Mesenteric fat pad (tissue), 1 donor: Measurements from ENCODE around the gene OR5AN1. TPM values are rescaled to one million over a fixed set of nuclear protein-coding genes. Genes with fewer than 3 reads are reported as not detected.

Source experiments
- total RNA-seq: library from RNA; stranded (reverse); fragmentation: NEBNext Ultra II Directional; extraction: Animal tissue kit (Norgen Biotek cat#: 25700); gene quantifications from one replicate; pipeline ENCODE4 v1.2.1, GENCODE V29; 2021
- donor health status: DM: yes; HTN: yes; CAD: no.

Gene OR5AN1
- total RNA-seq, 1 donor from 2014 or later, result not detected

Other genes starting within 250 kb of the OR5AN1 start
- 18.6 TPM for gene FAM111A, start 216.0 kb upstream of the OR5AN1 start, total RNA-seq
- gene DTX4, start 186.8 kb upstream of the OR5AN1 start, total RNA-seq, result 60.8 TPM
- 71.5 TPM for gene MPEG1, start 146.0 kb upstream of the OR5AN1 start, total RNA-seq
- gene OR5A2, start 67.5 kb downstream of the OR5AN1 start, total RNA-seq, result not detected
- gene OR5A1, start 77.6 kb downstream of the OR5AN1 start, total RNA-seq, result not detected
- not detected for gene OR4D6, start 98.1 kb downstream of the OR5AN1 start, total RNA-seq
- not detected for gene OR4D10, start 114.4 kb downstream of the OR5AN1 start, total RNA-seq
- gene OR4D11, start 144.7 kb downstream of the OR5AN1 start, total RNA-seq, result not detected
- gene OR4D9, start 152.6 kb downstream of the OR5AN1 start, total RNA-seq, result not detected